HG03108 (cell line): ENCODE results near the gene CTDNEP1.
A peak's percentile ranks its signal among the peaks of the same experiment; 100 is the strongest.

Source experiments
- ATAC-seq: cut with Tn5 transposase; IDR thresholded peaks from one replicate; pipeline ENCODE4 v1.9.1; 2021; ENCODE audit warnings: moderate library complexity; ENCODE audit not compliant: unreplicated experiment

The CTDNEP1 gene

GRCh38 chr17:7280519-7281073, 29.1 kb upstream of the CTDNEP1 start:
- ATAC-seq, result peak; percentile 60

- no peak for ATAC-seq
Measured at GRCh38 chr17:7279448-7279847, 27.9 kb upstream of the CTDNEP1 start.

GRCh38 chr17:7266784-7267183, 15.2 kb upstream of the CTDNEP1 start:
- no peak for ATAC-seq

- no peak for ATAC-seq
Measured at GRCh38 chr17:7263801-7264078, 12.2 kb upstream of the CTDNEP1 start.

GRCh38 chr17:7262935-7263800, 11.6 kb upstream of the CTDNEP1 start:
- ATAC-seq, result no peak

GRCh38 chr17:7262192-7262934, 10.8 kb upstream of the CTDNEP1 start, which contains the start of gene CLDN7:
CLDN7 (minus strand) TSS chr17:7262478; CDS start chr17:7262043, 435 bp downstream.
- no peak for ATAC-seq

- no peak for ATAC-seq
Measured at GRCh38 chr17:7261379-7262191, 10.1 kb upstream of the CTDNEP1 start.

GRCh38 chr17:7260651-7261378, 9.3 kb upstream of the CTDNEP1 start:
- ATAC-seq, result no peak

- no peak for ATAC-seq
Measured at GRCh38 chr17:7260151-7260550, 8.6 kb upstream of the CTDNEP1 start.

- no peak for ATAC-seq
Measured at GRCh38 chr17:7259555-7259889, 8.0 kb upstream of the CTDNEP1 start.

GRCh38 chr17:7258731-7259554, 7.4 kb upstream of the CTDNEP1 start:
- no peak for ATAC-seq

- no peak for ATAC-seq
Measured at GRCh38 chr17:7256766-7257456, 5.4 kb upstream of the CTDNEP1 start.

- ATAC-seq, result no peak
Measured at GRCh38 chr17:7254511-7254910, 3.0 kb upstream of the CTDNEP1 start.

- no peak for ATAC-seq
Measured at GRCh38 chr17:7253082-7253481, 1.5 kb upstream of the CTDNEP1 start.

- ATAC-seq, result peak; percentile 41
Measured at GRCh38 chr17:7252176-7253043, 876 bp upstream of the CTDNEP1 start, which contains the start of gene ELP5. ELP5 (plus strand) TSS chr17:7252215; CDS start chr17:7252551, 336 bp downstream.

GRCh38 chr17:7250695-7251627, 573 bp downstream of the CTDNEP1 start:
- ATAC-seq, result no peak

- ATAC-seq, result no peak
Measured at GRCh38 chr17:7249830-7250229, 1.7 kb downstream of the CTDNEP1 start.
